Measurements from ENCODE around the gene CELF2. TPM values are rescaled to one million over a fixed set of nuclear protein-coding genes. Genes with fewer than 3 reads are reported as not detected.

The CELF2 gene
- total RNA-seq, 2 donors from 2014 or later, result 10.4 to 11.2 TPM

DNA sequence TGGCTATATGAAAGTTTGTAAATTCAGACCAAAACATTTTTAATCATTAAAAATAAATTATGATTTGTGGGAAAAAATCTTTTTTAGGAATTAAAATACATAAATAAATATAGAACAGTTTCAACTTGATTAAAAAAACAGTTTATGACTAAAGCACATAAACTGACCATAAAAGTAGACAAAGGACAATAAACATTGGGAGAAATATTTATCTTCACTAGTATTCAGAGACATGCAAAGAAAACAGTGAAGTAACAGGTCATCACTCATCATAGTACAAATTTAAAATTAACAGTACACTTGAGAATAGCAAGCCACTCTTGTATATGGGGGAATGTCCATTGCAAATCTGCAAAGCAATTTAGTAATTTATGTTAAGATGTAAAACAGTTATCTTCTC, 28.0 kb upstream of the CELF2 start:
- H3K9me3 ChIP-seq, result no peaks in the 10 kb centered on the region
- no peaks in the 10 kb centered on the region for H3K4me1 ChIP-seq
- TF ChIP-seq POLR2A (IDR thresholded peaks at IDR 0.05), result no peak
- TF ChIP-seq, protein P1, sequence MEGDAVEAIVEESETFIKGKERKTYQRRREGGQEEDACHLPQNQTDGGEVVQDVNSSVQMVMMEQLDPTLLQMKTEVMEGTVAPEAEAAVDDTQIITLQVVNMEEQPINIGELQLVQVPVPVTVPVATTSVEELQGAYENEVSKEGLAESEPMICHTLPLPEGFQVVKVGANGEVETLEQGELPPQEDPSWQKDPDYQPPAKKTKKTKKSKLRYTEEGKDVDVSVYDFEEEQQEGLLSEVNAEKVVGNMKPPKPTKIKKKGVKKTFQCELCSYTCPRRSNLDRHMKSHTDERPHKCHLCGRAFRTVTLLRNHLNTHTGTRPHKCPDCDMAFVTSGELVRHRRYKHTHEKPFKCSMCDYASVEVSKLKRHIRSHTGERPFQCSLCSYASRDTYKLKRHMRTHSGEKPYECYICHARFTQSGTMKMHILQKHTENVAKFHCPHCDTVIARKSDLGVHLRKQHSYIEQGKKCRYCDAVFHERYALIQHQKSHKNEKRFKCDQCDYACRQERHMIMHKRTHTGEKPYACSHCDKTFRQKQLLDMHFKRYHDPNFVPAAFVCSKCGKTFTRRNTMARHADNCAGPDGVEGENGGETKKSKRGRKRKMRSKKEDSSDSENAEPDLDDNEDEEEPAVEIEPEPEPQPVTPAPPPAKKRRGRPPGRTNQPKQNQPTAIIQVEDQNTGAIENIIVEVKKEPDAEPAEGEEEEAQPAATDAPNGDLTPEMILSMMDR (IDR thresholded peaks at IDR 0.05), result no peak
- H3K27ac ChIP-seq, result no peak overlapping the region
- ATAC-seq (no peak), DNase-seq (no peak)
- intact Hi-C loops (cut with DNase I), result no loop called here
- no peaks in the 10 kb centered on the region for H3K36me3 ChIP-seq (replicated peaks in 1 of 2; ENCODE audit: insufficient read depth in 1 of 2, low read depth in 2 of 2)
- no peak overlapping the region for H3K4me3 ChIP-seq
- no peaks in the 10 kb centered on the region for H3K27me3 ChIP-seq

DNA sequence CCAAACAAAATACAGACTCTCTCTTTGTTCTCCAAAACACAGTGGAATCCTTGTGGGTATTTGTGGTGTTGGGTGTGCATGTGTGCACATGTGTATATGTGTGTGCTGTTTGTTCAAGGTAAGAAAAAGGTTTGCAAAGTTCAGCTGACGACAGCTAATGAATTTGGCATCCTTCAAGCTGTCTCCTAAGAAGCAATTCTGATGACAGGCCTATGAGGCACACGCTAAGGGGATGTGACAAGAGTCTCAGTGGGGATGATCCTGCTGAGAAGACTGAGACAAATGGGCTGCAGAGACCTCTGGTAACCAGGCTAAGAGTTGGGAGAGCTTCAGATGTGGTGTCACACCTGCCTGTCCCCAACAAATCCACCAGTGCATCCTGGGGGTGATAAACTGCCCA, 26.5 kb upstream of the CELF2 start:
- intact Hi-C loops (cut with DNase I), result no loop called here
- no peaks in the 10 kb centered on the region for H3K36me3 ChIP-seq (replicated peaks in 1 of 2; ENCODE audit: insufficient read depth in 1 of 2, low read depth in 2 of 2)
- H3K4me1 ChIP-seq, result no peaks in the 10 kb centered on the region
- H3K4me3 ChIP-seq, result no peak overlapping the region
- H3K27ac ChIP-seq, result no peak overlapping the region
- no peak for DNase-seq
- WGBS, 2 donors, result 50 to 67% methylated on average over 2 of the region's 2 CpGs
- no peaks in the 10 kb centered on the region for H3K9me3 ChIP-seq
- no peak for ATAC-seq
- TF ChIP-seq, protein P1 (IDR thresholded peaks at IDR 0.05), result no peak
- TF ChIP-seq POLR2A (IDR thresholded peaks at IDR 0.05), result no peak
- no peaks in the 10 kb centered on the region for H3K27me3 ChIP-seq

DNA sequence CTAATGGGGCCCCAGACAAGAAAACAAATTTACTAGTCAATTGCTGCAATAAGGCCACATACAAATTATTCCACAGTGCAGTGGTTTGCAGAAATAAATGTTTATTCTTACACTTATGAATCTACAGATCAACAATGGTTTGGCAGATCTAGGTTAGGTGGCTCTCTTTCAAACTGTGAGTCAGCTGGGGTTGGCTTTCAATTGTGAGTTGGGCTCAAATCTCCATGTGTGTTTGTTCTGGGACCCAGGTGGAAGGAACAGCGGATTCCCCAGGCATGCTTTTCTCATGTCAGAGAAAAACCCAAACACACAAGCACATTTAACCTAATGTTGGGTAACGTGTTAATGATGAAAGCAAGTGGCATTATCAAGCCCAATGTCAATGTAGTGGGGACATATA, 25.6 kb upstream of the CELF2 start:
- DNase-seq (peak in 1 of 4 donors; percentile 30), ATAC-seq (no peak)
- Histone ChIP-seq H3K27ac (peak overlapping the region in 1 of 4 donors; percentile 9), H3K36me3 (replicated peaks in 1 of 2; ENCODE audit: insufficient read depth in 1 of 2, low read depth in 2 of 2) (no peaks in the 10 kb centered on the region), H3K4me3 (no peak overlapping the region), H3K9me3 (no peaks in the 10 kb centered on the region), H3K4me1 (no peaks in the 10 kb centered on the region), H3K27me3 (no peaks in the 10 kb centered on the region)
- TF ChIP-seq, protein P1 (IDR thresholded peaks at IDR 0.05), result no peak
- TF ChIP-seq POLR2A (IDR thresholded peaks at IDR 0.05), result no peak
- intact Hi-C loops (cut with DNase I), result no loop called here
- WGBS, 2 donors, result 49 to 66% methylated on average over 2 of the region's 2 CpGs

DNA sequence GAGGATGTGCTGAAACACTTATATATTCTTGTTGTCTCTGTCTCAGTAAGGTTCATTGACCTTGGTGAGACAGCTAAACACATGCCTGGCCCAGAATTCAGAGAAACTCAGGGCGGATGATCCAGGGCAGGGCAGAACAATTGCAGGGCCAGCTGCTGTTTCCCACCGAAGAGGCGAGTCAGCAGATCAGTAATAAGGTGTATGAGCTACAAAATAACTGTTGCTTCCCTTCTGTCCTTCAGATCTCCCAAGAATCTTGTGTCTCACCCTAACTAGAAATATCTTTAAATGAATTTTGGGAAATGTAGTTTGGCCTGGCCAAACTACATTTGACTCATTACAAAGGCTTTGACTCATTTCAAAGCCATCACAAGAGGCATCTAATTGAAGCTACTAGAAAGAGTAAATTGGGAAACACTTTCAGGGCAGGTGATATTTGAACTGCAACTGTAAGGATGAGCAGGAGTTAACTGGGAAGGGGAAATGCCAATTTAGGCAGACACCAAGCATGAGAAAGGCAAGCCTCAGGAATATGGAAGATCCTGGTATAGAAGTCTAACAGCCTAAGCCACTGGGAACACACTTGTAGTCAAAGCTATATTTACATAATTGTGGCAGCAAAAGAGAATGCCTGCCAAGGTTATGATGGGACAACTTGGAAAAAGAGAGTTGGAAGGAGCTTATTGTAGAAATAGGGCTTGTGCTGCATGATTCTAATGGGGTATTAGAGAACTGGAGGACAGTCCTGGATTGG, 24.5 kb upstream of the CELF2 start:
- Histone ChIP-seq H3K4me1 (no peaks in the 10 kb centered on the region), H3K36me3 (replicated peaks in 1 of 2; ENCODE audit: insufficient read depth in 1 of 2, low read depth in 2 of 2) (no peaks in the 10 kb centered on the region), H3K9me3 (no peaks in the 10 kb centered on the region), H3K27me3 (no peaks in the 10 kb centered on the region), H3K27ac (no peak overlapping the region), H3K4me3 (no peak overlapping the region)
- TF ChIP-seq POLR2A (IDR thresholded peaks at IDR 0.05), result no peak
- TF ChIP-seq, protein P1 (IDR thresholded peaks at IDR 0.05), result no peak
- intact Hi-C loops (cut with DNase I), result no loop called here
- DNase-seq (no peak), ATAC-seq (no peak)
- 51 to 53% methylated on average over 3 of the region's 3 CpGs for WGBS, 2 donors

DNA sequence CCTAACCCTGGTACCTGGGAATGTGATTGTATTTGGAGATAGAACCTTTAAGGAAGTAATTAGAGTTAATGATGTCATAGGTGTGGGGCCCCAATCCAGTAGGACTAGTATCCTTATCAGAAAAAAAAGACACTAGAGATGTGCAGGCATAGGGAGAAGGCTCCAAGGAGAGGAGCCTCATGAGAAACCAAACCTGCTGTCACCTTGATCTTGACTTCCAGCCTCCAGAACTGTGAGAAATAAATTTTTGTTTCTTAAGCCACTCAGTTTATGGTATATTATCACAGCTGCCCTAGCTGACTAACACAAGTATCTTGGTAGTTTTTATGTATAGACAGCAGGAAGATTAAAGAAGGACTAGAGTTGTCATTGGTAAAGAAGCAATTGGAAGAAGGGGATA, 23.9 kb upstream of the CELF2 start:
- DNase-seq (no peak), ATAC-seq (no peak)
- intact Hi-C loops (cut with DNase I), result no loop called here
- TF ChIP-seq, protein P1 (IDR thresholded peaks at IDR 0.05), result no peak
- no peak for TF ChIP-seq POLR2A (IDR thresholded peaks at IDR 0.05)
- no peaks in the 10 kb centered on the region for H3K4me1 ChIP-seq
- H3K27me3 ChIP-seq, result no peaks in the 10 kb centered on the region
- H3K9me3 ChIP-seq, result no peaks in the 10 kb centered on the region
- H3K36me3 ChIP-seq (replicated peaks in 1 of 2; ENCODE audit: insufficient read depth in 1 of 2, low read depth in 2 of 2), result no peaks in the 10 kb centered on the region
- H3K27ac ChIP-seq, result no peak overlapping the region
- H3K4me3 ChIP-seq, result no peak overlapping the region

Measured in body of pancreas (tissue), 4 donors.